ENCODE measurements around the gene RECK. TPM values are rescaled to one million over a fixed set of nuclear protein-coding genes. Genes with fewer than 3 reads are reported as not detected.

The RECK gene
- total RNA-seq, 3 donors from 2014 or later = 2.1 to 13.0 (median 3.7) TPM

- intact Hi-C loops (cut with DNase I, micrococcal nuclease) = loop anchor here (5.0 kb wide), 1 partner anchor 68 kb away; the partner anchor contains the start of gene CCIN (in 2 of the 2)
- DNase-seq (no peak), ATAC-seq (no peak)
- no peak for TF ChIP-seq CTCF (IDR thresholded peaks at IDR 0.05)
- H3K4me1 ChIP-seq (ENCODE audit: low read depth) = no peaks in the 10 kb centered on the region
- no peaks in the 10 kb centered on the region for H3K9me3 ChIP-seq
- H3K36me3 ChIP-seq (ENCODE audit: low read depth) = no peaks in the 10 kb centered on the region
- no peak overlapping the region for H3K4me3 ChIP-seq
Measured at GRCh38 chr9:36099718-36100117, 63.0 kb downstream of the RECK start.

- ATAC-seq (no peak), DNase-seq (no peak)
- H3K4me3 ChIP-seq = no peak overlapping the region
- H3K9me3 ChIP-seq = no peaks in the 10 kb centered on the region
- H3K4me1 ChIP-seq (ENCODE audit: low read depth) = no peaks in the 10 kb centered on the region
- intact Hi-C loops (cut with DNase I, micrococcal nuclease) = loop anchor here (5.0 kb wide), 1 partner anchor 67 kb away; the partner anchor contains the start of gene CCIN (in 2 of the 2)
- no peak for TF ChIP-seq CTCF (IDR thresholded peaks at IDR 0.05)
- H3K36me3 ChIP-seq (ENCODE audit: low read depth) = no peaks in the 10 kb centered on the region
Measured at GRCh38 chr9:36100532-36100931, 63.8 kb downstream of the RECK start.

GRCh38 chr9:36101916-36102741 lies 65.4 kb downstream of the RECK start:
- ATAC-seq (peak; percentile 42), DNase-seq (peak in 1 of 3 donors; percentile 22)
- Histone ChIP-seq H3K4me3 (no peak overlapping the region), H3K9me3 (no peaks in the 10 kb centered on the region), H3K4me1 (ENCODE audit: low read depth) (no peaks in the 10 kb centered on the region), H3K36me3 (ENCODE audit: low read depth) (no peaks in the 10 kb centered on the region)
- no peak for TF ChIP-seq CTCF (IDR thresholded peaks at IDR 0.05)
- intact Hi-C loops (cut with DNase I, micrococcal nuclease) = loop anchor here (5.0 kb wide), 1 partner anchor 65 kb away; the partner anchor contains the start of gene CCIN (in 2 of the 2)

GRCh38 chr9:36102742-36103495 lies 66.2 kb downstream of the RECK start:
- no peaks in the 10 kb centered on the region for H3K4me1 ChIP-seq (ENCODE audit: low read depth)
- DNase-seq (peak; percentile 83 to 95 (median 91)), ATAC-seq (peak; percentile 100)
- H3K36me3 ChIP-seq (ENCODE audit: low read depth) = no peaks in the 10 kb centered on the region
- H3K9me3 ChIP-seq = no peaks in the 10 kb centered on the region
- no peak overlapping the region for H3K4me3 ChIP-seq
- TF ChIP-seq CTCF (IDR thresholded peaks at IDR 0.05) = peak; percentile 39
- intact Hi-C loops (cut with DNase I, micrococcal nuclease) = loop anchor here (5.0 kb wide), 1 partner anchor 64 kb away; the partner anchor contains the start of gene CCIN (in 2 of the 2)

GRCh38 chr9:36109071-36109470 lies 72.4 kb downstream of the RECK start:
- intact Hi-C loops (cut with DNase I, micrococcal nuclease) = no loop called here
- TF ChIP-seq CTCF (IDR thresholded peaks at IDR 0.05) = no peak
- Histone ChIP-seq H3K9me3 (no peaks in the 10 kb centered on the region), H3K4me3 (no peak overlapping the region), H3K36me3 (ENCODE audit: low read depth) (no peaks in the 10 kb centered on the region), H3K4me1 (ENCODE audit: low read depth) (no peaks in the 10 kb centered on the region)
- no peak for ATAC-seq
- no peak for DNase-seq
